Neuronal stem cell (in vitro differentiated cells): ENCODE measurements around the gene MFF.

ENCODE experiments used
- DNase-seq: peaks from one replicate; pipeline ENCODE4 v3.0.0-alpha.2; 2013; ENCODE audit warnings: low spot score
- H2AFZ ChIP-seq: one replicate; pipeline ENCODE4 v1.6.1; 2013; ENCODE audit warnings: mild to moderate bottlenecking, low read length, inconsistent platforms
- H2AK5ac ChIP-seq: 2 replicates; pipeline ENCODE4 v1.6.1; 2013; ENCODE audit warnings: low read depth, mild to moderate bottlenecking, inconsistent platforms, low read length, moderate library complexity, mixed read lengths
- H2BK120ac ChIP-seq: 2 replicates; pipeline ENCODE4 v1.6.1; 2013; ENCODE audit warnings: low read depth, mild to moderate bottlenecking, inconsistent platforms, low read length, moderate library complexity, mixed read lengths
- H2BK12ac ChIP-seq: one replicate; pipeline ENCODE4 v1.6.1; 2013; ENCODE audit warnings: low read length, inconsistent platforms
- H2BK15ac ChIP-seq: 2 replicates; pipeline ENCODE4 v1.6.1; 2013; ENCODE audit warnings: mild to moderate bottlenecking, low read length, inconsistent platforms, mixed read lengths
- H2BK5ac ChIP-seq: one replicate; pipeline ENCODE4 v1.6.1; 2013; ENCODE audit warnings: inconsistent platforms, mild to moderate bottlenecking, low read length, moderate library complexity
- H3K14ac ChIP-seq: one replicate; pipeline ENCODE4 v1.6.1; 2013; ENCODE audit warnings: low read length, inconsistent platforms
- H3K18ac ChIP-seq: 2 replicates; pipeline ENCODE4 v1.6.1; 2013; ENCODE audit warnings: low read length, inconsistent platforms
- H3K23ac ChIP-seq: 2 replicates; pipeline ENCODE4 v1.6.1; 2013; ENCODE audit warnings: low read depth, mild to moderate bottlenecking, mixed read lengths, low read length, inconsistent platforms; ENCODE audit not compliant: poor library complexity
- H3K27ac ChIP-seq: replicated peaks from 3 replicates; pipeline ENCODE4 v1.5.1; 2013; ENCODE audit warnings: low read length, inconsistent platforms
- H3K27me3 ChIP-seq, 3 experiments: 2 replicates each; pipeline ENCODE4 v1.6.1; 2013; ENCODE audit warnings: low read length in 3 of 3, mild to moderate bottlenecking in 2 of 3, inconsistent platforms in 1 of 3, low read depth in 1 of 3, mixed read lengths in 1 of 3, moderate library complexity in 1 of 3; ENCODE audit not compliant: control insufficient read depth in 3 of 3, insufficient read depth in 3 of 3
- H3K36me3 ChIP-seq, 2 donors: replicated peaks in 1 of 2; 2 replicates each; pipeline ENCODE4 v1.6.1; 2013; ENCODE audit warnings: low read length in 2 of 2; ENCODE audit not compliant: control insufficient read depth in 2 of 2, insufficient read depth in 2 of 2
- H3K4ac ChIP-seq: 2 replicates; pipeline ENCODE4 v1.6.1; 2013; ENCODE audit warnings: inconsistent platforms, mild to moderate bottlenecking, low read length, moderate library complexity
- H3K4me1 ChIP-seq, 2 donors: 1 replicate in 1 of 2; 2 replicates in 1 of 2; pipeline ENCODE4 v1.6.1; 2013; ENCODE audit warnings: low read length in 2 of 2, low read depth in 1 of 2; ENCODE audit not compliant: control insufficient read depth in 2 of 2, insufficient read depth in 1 of 2
- H3K4me2 ChIP-seq: one replicate; pipeline ENCODE4 v1.6.1; 2013; ENCODE audit warnings: mild to moderate bottlenecking, low read length, inconsistent platforms; ENCODE audit not compliant: insufficient read depth, poor library complexity, severe bottlenecking
- H3K4me3 ChIP-seq, 2 donors: 2 replicates each; pipeline ENCODE4 v1.5.1; 2013; ENCODE audit warnings: low read length in 2 of 2, mild to moderate bottlenecking in 2 of 2, inconsistent platforms in 1 of 2, moderate library complexity in 1 of 2
- H3K79me1 ChIP-seq: one replicate; pipeline ENCODE4 v1.6.1; 2013; ENCODE audit warnings: low read depth, mild to moderate bottlenecking, inconsistent platforms, low read length, moderate library complexity
- H3K9ac ChIP-seq: one replicate; pipeline ENCODE4 v1.6.1; 2013; ENCODE audit warnings: mild to moderate bottlenecking, low read depth, low read length, inconsistent platforms; ENCODE audit not compliant: poor library complexity
- H3K9me3 ChIP-seq, 2 donors: replicated peaks in 1 of 2; 2 replicates each; pipeline versions ENCODE3 to v1.6.1; 2013; ENCODE audit warnings: low read length in 2 of 2, mild to moderate bottlenecking in 2 of 2, inconsistent platforms in 1 of 2, low read depth in 1 of 2, mixed read lengths in 1 of 2, moderate library complexity in 1 of 2; ENCODE audit not compliant: control insufficient read depth in 2 of 2, insufficient read depth in 1 of 2
- H4K8ac ChIP-seq: one replicate; pipeline ENCODE4 v1.6.1; 2013; ENCODE audit warnings: low read depth, mild to moderate bottlenecking, inconsistent platforms, low read length, moderate library complexity
- H4K91ac ChIP-seq: one replicate; pipeline ENCODE4 v1.6.1; 2013; ENCODE audit warnings: low read length, low read depth, mild to moderate bottlenecking, inconsistent platforms; ENCODE audit not compliant: poor library complexity
- WGBS, 2 donors: extraction: QIAGEN DNeasy Blood & Tissue Kit; methylation state at CpG; one replicate each; pipeline ENCODE4 v1.1.7; 2013; ENCODE audit warnings: missing lambda C conversion rate in 2 of 2, mixed read lengths in 1 of 2; ENCODE audit not compliant: insufficient read length in 2 of 2, insufficient replicate concordance in 1 of 2; ENCODE audit errors: extremely low coverage in 2 of 2; 5-methylcytosine and 5-hydroxymethylcytosine counted together

The MFF gene

GRCh38 chr2:227367427-227367795 lies 42.4 kb downstream of the MFF start:
- Histone ChIP-seq H3K4ac (no peak overlapping the region), H2BK5ac (no peak overlapping the region), H4K91ac (no peak overlapping the region), H3K14ac (no peak overlapping the region), H3K4me2 (no peak overlapping the region), H2BK15ac (no peak overlapping the region), H3K4me3 (no peak overlapping the region), H3K9ac (no peak overlapping the region), H3K27ac (no peak overlapping the region), H3K79me1 (no peaks in the 10 kb centered on the region), H4K8ac (no peak overlapping the region), H3K9me3 (no peaks in the 10 kb centered on the region), H2AK5ac (no peak overlapping the region), H3K36me3 (no peaks in the 10 kb centered on the region), H3K18ac (no peak overlapping the region), H2AFZ (no peak overlapping the region), H3K27me3 (no peaks in the 10 kb centered on the region), H2BK12ac (no peak overlapping the region), H3K23ac (no peak overlapping the region), H2BK120ac (no peak overlapping the region), H3K4me1 (no peaks in the 10 kb centered on the region)
- no peak for DNase-seq
- WGBS, 2 donors: no CpG with 5 or more reads among the region's 3 CpGs

- H4K91ac ChIP-seq: no peak overlapping the region
- no peaks in the 10 kb centered on the region for H3K4me1 ChIP-seq
- H2BK120ac ChIP-seq: no peak overlapping the region
- no peak overlapping the region for H3K18ac ChIP-seq
- H3K27me3 ChIP-seq: no peaks in the 10 kb centered on the region
- H3K4me2 ChIP-seq: no peak overlapping the region
- H3K4ac ChIP-seq: no peak overlapping the region
- no peak overlapping the region for H3K4me3 ChIP-seq
- H2BK12ac ChIP-seq: no peak overlapping the region
- no peak overlapping the region for H3K9ac ChIP-seq
- no peak overlapping the region for H3K23ac ChIP-seq
- no peaks in the 10 kb centered on the region for H3K36me3 ChIP-seq
- H3K27ac ChIP-seq: no peak overlapping the region
- H2BK15ac ChIP-seq: no peak overlapping the region
- H2AFZ ChIP-seq: no peak overlapping the region
- H3K79me1 ChIP-seq: no peaks in the 10 kb centered on the region
- no peak overlapping the region for H3K14ac ChIP-seq
- no CpG with 5 or more reads among the region's 5 CpGs for WGBS, 2 donors
- H3K9me3 ChIP-seq: no peaks in the 10 kb centered on the region
- H4K8ac ChIP-seq: no peak overlapping the region
- no peak for DNase-seq
- H2BK5ac ChIP-seq: no peak overlapping the region
- no peak overlapping the region for H2AK5ac ChIP-seq
Measured at GRCh38 chr2:227368574-227368973, 43.5 kb downstream of the MFF start.

- Histone ChIP-seq H3K4me2 (no peak overlapping the region), H3K4me3 (no peak overlapping the region), H4K8ac (no peak overlapping the region), H3K9ac (no peak overlapping the region), H3K27me3 (no peaks in the 10 kb centered on the region), H2BK5ac (no peak overlapping the region), H3K79me1 (no peaks in the 10 kb centered on the region), H4K91ac (no peak overlapping the region), H3K9me3 (no peaks in the 10 kb centered on the region), H3K36me3 (no peaks in the 10 kb centered on the region), H2BK15ac (no peak overlapping the region), H3K4me1 (no peaks in the 10 kb centered on the region), H3K18ac (no peak overlapping the region), H2BK120ac (no peak overlapping the region), H3K27ac (no peak overlapping the region), H2AK5ac (no peak overlapping the region), H3K4ac (no peak overlapping the region), H2BK12ac (no peak overlapping the region), H3K14ac (no peak overlapping the region), H3K23ac (no peak overlapping the region), H2AFZ (no peak overlapping the region)
- no CpG with 5 or more reads among the region's 8 CpGs for WGBS, 2 donors
- no peak for DNase-seq
Measured at GRCh38 chr2:227370092-227370491, 45.0 kb downstream of the MFF start.

- no peaks in the 10 kb centered on the region for H3K79me1 ChIP-seq
- no peak overlapping the region for H3K14ac ChIP-seq
- no CpG with 5 or more reads among the region's 9 CpGs for WGBS, 2 donors
- no peak overlapping the region for H2BK120ac ChIP-seq
- no peaks in the 10 kb centered on the region for H3K27me3 ChIP-seq
- H3K18ac ChIP-seq: no peak overlapping the region
- no peak overlapping the region for H3K4ac ChIP-seq
- H3K4me3 ChIP-seq: no peak overlapping the region
- no peak overlapping the region for H2AFZ ChIP-seq
- no peak overlapping the region for H2AK5ac ChIP-seq
- no peak overlapping the region for H4K91ac ChIP-seq
- no peak overlapping the region for H2BK5ac ChIP-seq
- no peak overlapping the region for H2BK12ac ChIP-seq
- no peak overlapping the region for H3K4me2 ChIP-seq
- no peaks in the 10 kb centered on the region for H3K9me3 ChIP-seq
- DNase-seq: no peak
- H3K9ac ChIP-seq: no peak overlapping the region
- H3K27ac ChIP-seq: no peak overlapping the region
- no peak overlapping the region for H2BK15ac ChIP-seq
- H3K23ac ChIP-seq: no peak overlapping the region
- no peaks in the 10 kb centered on the region for H3K4me1 ChIP-seq
- H3K36me3 ChIP-seq: no peaks in the 10 kb centered on the region
- H4K8ac ChIP-seq: no peak overlapping the region
Measured at GRCh38 chr2:227370791-227371312, 45.8 kb downstream of the MFF start.
